Mesothelial cell of epicardium (in vitro differentiated cells): Measurements from ENCODE around the gene RALGAPA2. TPM values are rescaled to one million over a fixed set of nuclear protein-coding genes. Genes with fewer than 3 reads are reported as not detected.

Source experiments
- DNase-seq, 2 experiments: peaks; one replicate each; pipeline ENCODE4 v3.0.0; 2021; ENCODE audit warnings: low spot score in 2 of 2; ENCODE audit not compliant: unreplicated experiment in 2 of 2
- H3K27ac Mint-ChIP-seq: 2 replicates; pipeline ENCODE4 v1.8.0; 2021; ENCODE audit warnings: mixed read lengths
- H3K27me3 Mint-ChIP-seq: 2 replicates; pipeline ENCODE4 v1.8.0; 2021; ENCODE audit warnings: low read depth, mixed read lengths
- H3K36me3 Mint-ChIP-seq: 2 replicates; pipeline ENCODE4 v1.8.0; 2021; ENCODE audit warnings: mixed read lengths
- H3K4me1 Mint-ChIP-seq: 2 replicates; pipeline ENCODE4 v1.8.0; 2021; ENCODE audit warnings: mixed read lengths
- H3K4me3 Mint-ChIP-seq: 2 replicates; pipeline ENCODE4 v1.8.0; 2021; ENCODE audit warnings: mild to moderate bottlenecking, moderate library complexity, mixed read lengths
- H3K9me3 Mint-ChIP-seq: 2 replicates; pipeline ENCODE4 v1.8.0; 2021; ENCODE audit warnings: mixed read lengths
- CTCF ChIP-seq: fragments of 200-600 bp; sonication (generic); IDR thresholded peaks from one replicate; pipeline ENCODE4 v1.5.0; 2021; ENCODE audit warnings: antibody characterized with exemption; ENCODE audit not compliant: unreplicated experiment
- total RNA-seq: library from RNA; stranded (reverse); gene quantifications from 3 replicates; pipeline ENCODE4 v1.2.1, GENCODE V29; 2021

RALGAPA2 gene
- total RNA-seq, 1 donor from 2014 or later, result 27.5 TPM

- H3K4me3 Mint-ChIP-seq, result no peak overlapping the region
- peaks cover under 1% of the 10 kb centered on the region for H3K4me1 Mint-ChIP-seq
- H3K36me3 Mint-ChIP-seq, result peaks cover 33% of the 10 kb centered on the region
- TF ChIP-seq CTCF, result no peak
- no peak overlapping the region for H3K27ac Mint-ChIP-seq
- H3K27me3 Mint-ChIP-seq, result no peaks in the 10 kb centered on the region
- DNase-seq, result no peak
- H3K9me3 Mint-ChIP-seq, result no peaks in the 10 kb centered on the region
Observed at GRCh38 chr20:20503777-20504530, 208.5 kb downstream of the RALGAPA2 start.

DNA sequence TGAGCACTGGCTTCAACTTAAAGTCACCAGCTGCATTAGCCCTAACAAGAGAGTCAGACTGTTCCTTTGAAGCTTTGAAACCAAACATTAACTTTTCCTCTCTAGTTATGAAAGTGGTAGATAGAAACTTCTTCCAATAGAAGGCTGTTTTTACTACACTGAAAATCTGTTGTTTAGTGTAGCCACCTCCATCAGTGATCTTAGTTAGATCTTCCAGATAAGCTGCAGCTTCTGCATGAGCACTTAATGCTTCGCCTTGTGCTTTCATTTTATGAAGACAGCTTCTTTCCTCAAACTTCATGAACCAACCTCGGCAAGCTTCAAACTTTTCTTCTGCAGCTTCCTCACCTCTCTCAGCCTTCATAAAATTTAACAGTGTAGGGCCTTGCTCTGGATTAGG, 211.3 kb downstream of the RALGAPA2 start:
- DNase-seq, result no peak
- Mint-ChIP-seq H3K27ac (no peak overlapping the region), H3K36me3 (peaks cover 30% of the 10 kb centered on the region), H3K9me3 (no peaks in the 10 kb centered on the region), H3K4me1 (peaks cover 11% of the 10 kb centered on the region), H3K27me3 (no peaks in the 10 kb centered on the region), H3K4me3 (no peak overlapping the region)
- TF ChIP-seq CTCF, result no peak

- no peak for TF ChIP-seq CTCF
- Mint-ChIP-seq H3K27ac (no peak overlapping the region), H3K9me3 (no peaks in the 10 kb centered on the region), H3K4me3 (no peak overlapping the region), H3K4me1 (peaks cover 11% of the 10 kb centered on the region), H3K36me3 (peaks cover 30% of the 10 kb centered on the region), H3K27me3 (no peaks in the 10 kb centered on the region)
- DNase-seq, result no peak
Observed at GRCh38 chr20:20500312-20500711, 212.1 kb downstream of the RALGAPA2 start.

DNA sequence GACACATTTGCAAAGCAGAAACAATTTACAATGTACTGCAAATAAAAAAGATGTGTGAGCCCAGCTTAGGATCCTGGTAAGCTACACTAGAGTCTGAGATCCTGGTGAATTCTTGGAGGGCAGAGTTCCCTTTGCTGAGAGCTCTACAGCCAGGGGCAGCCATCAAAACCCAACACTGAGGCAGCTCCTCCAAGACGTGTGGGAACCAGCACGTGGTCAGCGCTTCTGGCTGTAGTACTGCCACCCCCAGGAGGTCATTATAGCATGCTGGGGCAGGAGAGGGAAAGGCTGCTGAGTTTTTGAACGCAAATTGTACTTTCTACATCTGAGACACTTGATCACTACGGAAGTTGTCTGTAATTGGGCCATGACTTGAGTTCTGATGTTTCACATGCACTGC, 213.0 kb downstream of the RALGAPA2 start:
- H3K27ac Mint-ChIP-seq, result no peak overlapping the region
- no peak for TF ChIP-seq CTCF
- DNase-seq, result no peak
- H3K9me3 Mint-ChIP-seq, result no peaks in the 10 kb centered on the region
- peaks cover 25% of the 10 kb centered on the region for H3K36me3 Mint-ChIP-seq
- H3K27me3 Mint-ChIP-seq, result no peaks in the 10 kb centered on the region
- H3K4me3 Mint-ChIP-seq, result no peak overlapping the region
- H3K4me1 Mint-ChIP-seq, result peaks cover 11% of the 10 kb centered on the region

DNA sequence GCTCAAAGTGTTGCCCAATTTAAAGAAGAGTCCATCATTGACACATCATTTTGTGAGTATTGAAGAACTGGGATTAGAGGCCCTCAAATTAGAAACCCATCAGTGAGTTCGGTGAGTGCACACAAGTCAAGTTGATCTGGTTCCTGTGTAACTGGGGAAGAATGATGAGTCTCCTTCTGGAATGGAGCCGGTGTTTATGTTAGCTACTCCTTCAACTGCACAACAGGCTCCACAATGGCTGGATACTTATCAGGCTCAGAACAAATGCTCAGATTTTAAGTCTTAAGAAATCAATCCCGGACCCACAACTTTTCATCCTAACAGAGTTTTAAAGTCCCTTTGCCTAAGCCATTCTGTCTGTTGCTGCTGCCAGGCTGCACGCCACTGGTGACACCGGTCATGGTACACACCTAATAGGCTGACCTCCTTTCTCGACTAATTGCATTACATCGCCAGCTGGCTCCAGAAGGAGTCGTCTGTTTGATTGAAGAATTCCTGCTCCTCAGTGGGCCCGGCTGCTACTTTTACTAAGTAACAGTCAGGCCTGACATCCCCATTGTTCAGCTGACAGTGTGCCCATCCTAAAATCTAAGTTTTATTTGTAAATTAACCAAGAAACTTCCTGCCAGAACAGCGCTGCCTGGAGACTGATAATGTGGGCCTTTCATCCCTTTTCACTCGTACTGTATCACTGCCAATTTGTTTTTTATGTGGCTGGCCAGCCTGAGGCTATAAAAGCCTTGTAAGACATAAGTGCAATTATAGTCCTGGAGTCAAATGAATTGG, 214.2 kb downstream of the RALGAPA2 start:
- Mint-ChIP-seq H3K36me3 (peaks cover 26% of the 10 kb centered on the region), H3K27ac (no peak overlapping the region)

More for the DNA sequence above, 214.2 kb downstream of the RALGAPA2 start:
- no peak for TF ChIP-seq CTCF
- Mint-ChIP-seq H3K27me3 (no peaks in the 10 kb centered on the region), H3K4me3 (no peak overlapping the region), H3K4me1 (peaks cover 11% of the 10 kb centered on the region), H3K9me3 (no peaks in the 10 kb centered on the region)
- no peak for DNase-seq
